Eye (tissue), 1 donor: ENCODE data around the gene PRKAA2.

Experiments used
- DNase-seq: peaks from one replicate; pipeline ENCODE4 v3.0.0-alpha.2; 2015

The PRKAA2 gene

GRCh38 chr1:56655991-56656613 lies 11.0 kb downstream of the PRKAA2 start:
- DNase-seq = no peak

- no peak for DNase-seq
Measured at GRCh38 chr1:56658254-56658653, 13.1 kb downstream of the PRKAA2 start.

- no peak for DNase-seq
Measured at GRCh38 chr1:56660293-56660692, 15.2 kb downstream of the PRKAA2 start.

GRCh38 chr1:56663846-56664245 lies 18.7 kb downstream of the PRKAA2 start:
- no peak for DNase-seq

GRCh38 chr1:56665384-56665783 lies 20.3 kb downstream of the PRKAA2 start:
- DNase-seq = no peak

GRCh38 chr1:56666112-56666608 lies 21.0 kb downstream of the PRKAA2 start:
- DNase-seq = no peak

- DNase-seq = no peak
Measured at GRCh38 chr1:56670350-56670749, 25.2 kb downstream of the PRKAA2 start.

GRCh38 chr1:56671085-56671484 lies 26.0 kb downstream of the PRKAA2 start:
- no peak for DNase-seq

- no peak for DNase-seq
Measured at GRCh38 chr1:56671542-56671941, 26.4 kb downstream of the PRKAA2 start.

GRCh38 chr1:56672579-56672978 lies 27.5 kb downstream of the PRKAA2 start:
- DNase-seq = no peak

GRCh38 chr1:56675763-56676162 lies 30.6 kb downstream of the PRKAA2 start:
- DNase-seq = no peak

- no peak for DNase-seq
Measured at GRCh38 chr1:56676571-56677035, 31.5 kb downstream of the PRKAA2 start.

- no peak for DNase-seq
Measured at GRCh38 chr1:56683569-56683968, 38.5 kb downstream of the PRKAA2 start.

- no peak for DNase-seq
Measured at GRCh38 chr1:56686169-56686568, 41.1 kb downstream of the PRKAA2 start.

- no peak for DNase-seq
Measured at GRCh38 chr1:56688522-56689026, 43.5 kb downstream of the PRKAA2 start.

- no peak for DNase-seq
Measured at GRCh38 chr1:56696663-56697062, 51.5 kb downstream of the PRKAA2 start.

- no peak for DNase-seq
Measured at GRCh38 chr1:56703747-56704146, 58.6 kb downstream of the PRKAA2 start.

GRCh38 chr1:56707379-56707778 lies 62.3 kb downstream of the PRKAA2 start:
- DNase-seq = no peak

GRCh38 chr1:56709269-56709880 lies 64.3 kb downstream of the PRKAA2 start:
- DNase-seq = peak; percentile 78

- DNase-seq = no peak
Measured at GRCh38 chr1:56709995-56710394, 64.9 kb downstream of the PRKAA2 start.

- DNase-seq = peak; percentile 23
Measured at GRCh38 chr1:56710646-56711045, 65.5 kb downstream of the PRKAA2 start.

- no peak for DNase-seq
Measured at GRCh38 chr1:56712150-56712549, 67.0 kb downstream of the PRKAA2 start.

- DNase-seq = no peak
Measured at GRCh38 chr1:56713112-56713511, 68.0 kb downstream of the PRKAA2 start.

GRCh38 chr1:56715156-56715555 lies 70.0 kb downstream of the PRKAA2 start:
- no peak for DNase-seq
